Kidney (tissue), 14 donors: ENCODE measurements around the gene RAI1. TPM values are rescaled to one million over a fixed set of nuclear protein-coding genes. Genes with fewer than 3 reads are reported as not detected.

Source experiments
- DNase-seq, 5 donors: peaks; one replicate each; pipeline ENCODE4 v3.0.0-alpha.2; 2013 to 2020
- FAIRE-seq: peaks from 2 replicates; lab custom pipeline; 2012; peaks lifted over from hg19 to GRCh38; lab: Jason Lieb, UNC
- H3K27ac ChIP-seq, 2 donors: one replicate each; pipeline ENCODE4 v1.7.0; 2013; ENCODE audit warnings: low read depth in 2 of 2, low read length in 2 of 2, inconsistent platforms in 1 of 2
- H3K27me3 ChIP-seq: one replicate; pipeline ENCODE4 v1.7.1; 2013; ENCODE audit warnings: low read length, inconsistent platforms; ENCODE audit not compliant: control insufficient read depth, insufficient read depth
- H3K36me3 ChIP-seq, 3 donors: one replicate each; pipeline versions ENCODE4 v1.7.0 to v1.7.1; 2013; ENCODE audit warnings: low read length in 3 of 3, control low read depth in 1 of 3, inconsistent platforms in 1 of 3; ENCODE audit not compliant: insufficient read depth in 3 of 3, control insufficient read depth in 2 of 3
- H3K4me1 ChIP-seq, 3 donors: one replicate each; pipeline versions ENCODE4 v1.7.0 to v1.7.1; 2013; ENCODE audit warnings: low read length in 3 of 3, inconsistent platforms in 1 of 3, low read depth in 1 of 3; ENCODE audit not compliant: control insufficient read depth in 2 of 3, insufficient read depth in 2 of 3
- H3K4me3 ChIP-seq, 3 donors: one replicate each; pipeline versions ENCODE4 v1.7.0 to v1.8.1; 2013; ENCODE audit warnings: low read length in 3 of 3, control low read depth in 1 of 3, inconsistent platforms in 1 of 3
- H3K9ac ChIP-seq, 3 donors: one replicate each; pipeline versions ENCODE4 v1.7.0 to v1.7.1; 2013; ENCODE audit warnings: low read length in 3 of 3, control low read depth in 1 of 3, inconsistent platforms in 1 of 3
- H3K9me3 ChIP-seq, 3 donors: one replicate each; pipeline versions ENCODE4 v1.7.0 to v1.7.1; 2013; ENCODE audit warnings: low read length in 3 of 3, control low read depth in 1 of 3, inconsistent platforms in 1 of 3; ENCODE audit not compliant: control insufficient read depth in 2 of 3, insufficient read depth in 1 of 3
- CTCF ChIP-seq: IDR thresholded peaks from 3 replicates; pipeline ENCODE4 v1.5.1; 2012; ENCODE audit warnings: mild to moderate bottlenecking, moderate library complexity, borderline replicate concordance; ENCODE audit not compliant: insufficient read depth; ENCODE audit errors: extremely low read depth
- intact Hi-C: fragments of 100-400 bp; cut with DNase I; formaldehyde crosslinking; loops from one replicate; pipeline ENCODE4 v1.11.1; 2022
- polyA plus RNA-seq: library from polyadenylated mRNA; stranded (reverse); fragments of 350-450 nt; fragmentation: Illumina TruSeq; extraction: RNeasy Lipid Tissue Mini Kit (QIAGEN cat#74804); gene quantifications from one replicate; pipeline ENCODE4 v1.2.3, GENCODE V29; 2014; ENCODE audit warnings: low read depth, low replicate concordance; ENCODE audit not compliant: insufficient read depth
- total RNA-seq: library from RNA; stranded (reverse); fragmentation: NEBNext Ultra II Directional; extraction: Animal tissue kit (Norgen Biotek cat#: 25700); gene quantifications from one replicate; pipeline ENCODE4 v1.2.1, GENCODE V29; 2021
- donor health status: control.
- donor health status: control.
- donor health status: control.
- donor health status: control.
- donor health status: control.
- donor health status: DM: yes; HTN: yes; CAD: no.
- donor health status: Normal renal cell carcinoma (clear cell type).

The RAI1 gene
- total and polyA plus RNA-seq, 2 donors from 2014 or later: 6.7 to 50.5 TPM

DNA sequence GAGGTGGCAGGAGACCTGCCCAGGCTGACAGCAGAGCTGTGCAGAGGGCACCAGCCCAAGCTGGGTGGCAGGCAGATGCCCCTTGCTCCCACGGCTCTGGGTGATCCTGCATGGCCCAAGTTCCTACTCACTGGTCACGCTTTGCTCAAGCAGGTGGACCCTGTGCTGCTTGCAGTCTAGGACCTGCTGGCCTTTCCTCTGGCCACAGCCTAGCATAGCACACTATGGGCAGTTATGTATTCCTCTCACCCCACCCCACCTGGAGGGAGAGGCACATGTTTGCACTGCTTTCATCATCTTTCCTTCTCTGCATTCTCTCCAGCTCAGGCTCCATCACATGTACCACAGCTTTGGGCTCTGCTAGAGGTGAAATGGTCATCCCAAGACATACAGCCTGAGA is 175.1 kb downstream of the RAI1 start:
- peak overlapping the region in 1 of 2 donors; percentile 8 for H3K27ac ChIP-seq
- TF ChIP-seq CTCF: no peak

DNA sequence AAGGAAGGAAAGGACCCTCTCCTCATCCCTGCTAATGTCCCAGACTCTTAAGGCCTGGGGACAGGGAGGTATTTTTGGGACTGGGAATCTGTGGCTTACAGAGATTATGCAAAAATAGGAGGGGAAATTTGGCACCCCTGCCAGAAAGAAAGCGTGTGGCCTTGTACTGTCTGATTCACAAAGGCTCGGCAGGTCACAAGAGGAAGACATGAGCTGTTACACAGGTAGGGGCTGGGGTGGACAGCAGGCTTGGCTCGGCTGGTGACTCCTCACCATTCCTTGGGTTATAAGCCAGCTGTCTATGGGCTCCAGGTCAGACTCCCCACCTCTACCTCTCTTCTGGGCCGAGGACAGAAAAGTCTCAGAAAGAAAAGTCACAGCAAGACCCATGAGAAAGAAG is 176.2 kb downstream of the RAI1 start:
- no peaks in the 10 kb centered on the region for H3K27me3 ChIP-seq
- DNase-seq (no peak), FAIRE-seq (no peak)
- TF ChIP-seq CTCF: no peak
- intact Hi-C loops: no loop called here
- H3K36me3 ChIP-seq: peaks cover 0 to 5% (median 3%) of the 10 kb centered on the region in 3 donors
- no peak overlapping the region for H3K27ac ChIP-seq
- peaks cover 2 to 16% (median 12%) of the 10 kb centered on the region in 3 donors for H3K4me1 ChIP-seq
- H3K9ac ChIP-seq: no peak overlapping the region
- H3K4me3 ChIP-seq: no peak overlapping the region
- no peaks in the 10 kb centered on the region for H3K9me3 ChIP-seq

More for the DNA sequence above, 175.1 kb downstream of the RAI1 start:
- DNase-seq (no peak), FAIRE-seq (no peak)
- H3K9ac ChIP-seq: peak overlapping the region in 1 of 3 donors; percentile 1
- peaks cover 2 to 16% (median 12%) of the 10 kb centered on the region in 3 donors for H3K4me1 ChIP-seq
- intact Hi-C loops: no loop called here
- H3K4me3 ChIP-seq: no peak overlapping the region
- no peaks in the 10 kb centered on the region for H3K9me3 ChIP-seq
- peaks cover 0 to 2% (median 2%) of the 10 kb centered on the region in 3 donors for H3K36me3 ChIP-seq
- no peaks in the 10 kb centered on the region for H3K27me3 ChIP-seq

DNA sequence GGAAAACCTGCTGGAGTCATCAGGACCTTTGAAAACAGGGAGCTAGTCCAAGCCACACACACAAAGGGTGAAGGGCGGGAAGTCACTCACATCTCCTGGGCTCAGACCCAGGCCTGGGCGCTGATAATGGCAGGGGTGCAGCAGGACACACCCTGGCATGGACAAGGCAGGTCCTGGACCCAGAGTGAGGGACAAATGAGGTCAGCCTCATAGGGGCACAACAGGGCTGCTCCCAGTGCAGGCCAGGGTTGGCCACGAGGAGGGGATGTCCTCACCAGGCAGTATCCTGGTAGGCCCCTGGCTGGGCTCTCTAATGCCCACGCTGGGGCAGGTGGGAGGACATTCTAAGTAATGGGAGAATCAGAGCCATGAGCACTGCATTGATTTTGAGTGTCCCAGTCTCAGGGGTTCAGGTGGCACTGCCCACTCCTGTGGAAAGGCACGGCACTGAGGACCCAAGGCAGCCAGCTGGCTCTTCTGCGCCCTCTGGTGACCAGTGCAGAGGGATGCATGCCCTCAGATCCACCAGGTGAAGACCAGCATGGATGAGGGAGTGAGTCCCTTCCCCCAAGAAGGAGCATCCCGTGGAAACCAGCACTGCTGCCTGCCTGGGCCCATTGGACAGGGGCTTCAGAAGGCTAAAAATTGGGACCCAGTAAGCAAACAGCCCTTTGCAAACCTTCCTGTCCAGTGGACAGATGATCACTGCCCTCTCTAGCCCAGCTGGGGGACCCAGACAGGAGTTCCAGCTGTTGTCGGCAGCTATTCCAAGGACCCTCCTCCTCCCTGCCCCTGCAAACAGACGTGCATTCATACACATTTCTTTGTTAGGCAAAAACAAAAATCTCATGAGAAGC is 178.9 kb downstream of the RAI1 start:
- H3K36me3 ChIP-seq: peaks cover 0 to 5% (median 5%) of the 10 kb centered on the region in 3 donors
- no peak overlapping the region for H3K9ac ChIP-seq
- H3K9me3 ChIP-seq: no peaks in the 10 kb centered on the region
- peaks cover 2 to 12% (median 9%) of the 10 kb centered on the region in 3 donors for H3K4me1 ChIP-seq
- DNase-seq (peak; percentile 67 to 83 (median 78)), FAIRE-seq (no peak)
- peak; percentile 98 for TF ChIP-seq CTCF
- intact Hi-C loops: loop anchor here (5.0 kb wide), 2 partner anchors 48 to 178 kb away; partner anchors contain the start of gene RAI1
- H3K4me3 ChIP-seq: no peak overlapping the region
- no peaks in the 10 kb centered on the region for H3K27me3 ChIP-seq
- H3K27ac ChIP-seq: no peak overlapping the region
